Esophagus squamous epithelium (tissue), 5 donors: ENCODE measurements around the gene CFL1. TPM values are rescaled to one million over a fixed set of nuclear protein-coding genes. Genes with fewer than 3 reads are reported as not detected.
A peak's percentile ranks its signal among the peaks of the same experiment; 100 is the strongest.

Source experiments
- DNase-seq: peaks from one replicate; lab custom pipeline; 2025; lab: John Stamatoyannopoulos, UW
- H3K27ac ChIP-seq, 4 donors: fragments of 200-600 bp; sonication (generic); one replicate each; pipeline ENCODE4 v1.5.1; 2016 to 2019; ENCODE audit warnings: mild to moderate bottlenecking in 1 of 4
- H3K27me3 ChIP-seq, 4 donors: fragments of 200-600 bp; sonication (generic); 1 replicate in 3 of 4; 2 replicates in 1 of 4; pipeline versions ENCODE4 v1.5.1 to v1.6.0; 2017 to 2021; ENCODE audit warnings: antibody characterized with exemption in 1 of 4
- H3K36me3 ChIP-seq, 3 donors: fragments of 200-600 bp; sonication (generic); one replicate each; pipeline ENCODE4 v1.5.1; 2016 to 2019
- H3K4me1 ChIP-seq, 3 donors: fragments of 200-600 bp; sonication (generic); one replicate each; pipeline ENCODE4 v1.5.1; 2017 to 2019
- H3K4me3 ChIP-seq, 4 donors: fragments of 200-600 bp; sonication (generic); 1 replicate in 3 of 4; 2 replicates in 1 of 4; pipeline ENCODE4 v1.5.1; 2016 to 2019; ENCODE audit warnings: mild to moderate bottlenecking in 2 of 4, moderate library complexity in 1 of 4
- H3K9me3 ChIP-seq, 3 donors: fragments of 200-600 bp; sonication (generic); one replicate each; pipeline ENCODE4 v1.5.1; 2016 to 2019
- CTCF ChIP-seq, 6 experiments: fragments of 450-650 bp in 4 of 6; fragments of 200-600 bp in 2 of 6; sonication (generic) in 2 of 6; IDR thresholded peaks; one replicate each; pipeline ENCODE4 v1.5.1; 2016 to 2019; ENCODE audit warnings: antibody characterized with exemption in 6 of 6, mild to moderate bottlenecking in 4 of 6, moderate library complexity in 4 of 6
- POLR2A ChIP-seq, 4 donors: fragments of 450-650 bp; IDR thresholded peaks; one replicate each; pipeline ENCODE4 v1.6.1; 2017; ENCODE audit warnings: antibody characterized with exemption in 4 of 4, mild to moderate bottlenecking in 4 of 4, moderate library complexity in 3 of 4
- WGBS, 2 donors: methylation state at CpG; one replicate each; pipeline ENCODE4 v1.1.5; 2018; 5-methylcytosine and 5-hydroxymethylcytosine counted together
- intact Hi-C: fragments of 100-400 bp; cut with DNase I; formaldehyde crosslinking; loops from one replicate; pipeline ENCODE4 v1.15.0; 2022
- total RNA-seq, 4 donors: library from RNA; depleted of rRNA; stranded (reverse); fragments of >200 nt; gene quantifications; one replicate each; pipeline ENCODE4 v1.1.0, GENCODE V29; 2016
- donor health status: DM: yes; HTN: yes; CAD: no.

Gene CFL1
- total RNA-seq, 4 donors from 2014 or later: 453 to 833 (median 750) TPM

GRCh38 chr11:65862191-65862735 lies 4.3 kb upstream of the CFL1 start:
- intact Hi-C loops: no loop called here
- peaks cover 16 to 52% (median 19%) of the 10 kb centered on the region in 3 donors for H3K4me1 ChIP-seq
- 92 to 100% methylated on average over 1 to 3 of the region's 5 CpGs for WGBS, 2 donors
- H3K9me3 ChIP-seq: no peaks in the 10 kb centered on the region
- H3K4me3 ChIP-seq: no peak overlapping the region
- peaks cover 17 to 58% (median 39%) of the 10 kb centered on the region in 3 donors for H3K36me3 ChIP-seq
- H3K27ac ChIP-seq: peak overlapping the region in 3 of 4 donors; percentile 96 to 98 (median 97)
- no peaks in the 10 kb centered on the region for H3K27me3 ChIP-seq
- TF ChIP-seq CTCF (IDR thresholded peaks at IDR 0.05): no peak
- no peak for TF ChIP-seq POLR2A (IDR thresholded peaks at IDR 0.05)
- no peak for DNase-seq

- peak overlapping the region; percentile 83 to 94 (median 86) for H3K4me3 ChIP-seq
- peaks cover 17 to 56% (median 21%) of the 10 kb centered on the region in 3 donors for H3K4me1 ChIP-seq
- TF ChIP-seq POLR2A (IDR thresholded peaks at IDR 0.05): no peak
- TF ChIP-seq CTCF (IDR thresholded peaks at IDR 0.05): no peak
- intact Hi-C loops: no loop called here
- H3K9me3 ChIP-seq: no peaks in the 10 kb centered on the region
- DNase-seq: no peak
- 72 to 73% methylated on average over 5 of the region's 13 CpGs for WGBS, 2 donors
- peak overlapping the region; percentile 96 to 98 (median 97) for H3K27ac ChIP-seq
- H3K27me3 ChIP-seq: no peaks in the 10 kb centered on the region
- peaks cover 17 to 52% (median 39%) of the 10 kb centered on the region in 3 donors for H3K36me3 ChIP-seq
Observed at GRCh38 chr11:65861533-65862183, 3.7 kb upstream of the CFL1 start.

GRCh38 chr11:65861165-65861505 lies 3.2 kb upstream of the CFL1 start:
- no peak for TF ChIP-seq CTCF (IDR thresholded peaks at IDR 0.05)
- no peak for TF ChIP-seq POLR2A (IDR thresholded peaks at IDR 0.05)

GRCh38 chr11:65860278-65861164 lies 2.5 kb upstream of the CFL1 start, which contains the start of gene MUS81:
Gene MUS81 (plus strand): TSS chr11:65860433. CDS start chr11:65860754, 321 bp downstream.
- H3K4me1 ChIP-seq: peaks cover 27 to 68% (median 29%) of the 10 kb centered on the region in 3 donors

More at GRCh38 chr11:65861165-65861505, 3.2 kb upstream of the CFL1 start:
- no peak for DNase-seq
- H3K27me3 ChIP-seq: no peaks in the 10 kb centered on the region
- intact Hi-C loops: no loop called here
- no peaks in the 10 kb centered on the region for H3K9me3 ChIP-seq
- peak overlapping the region; percentile 96 to 98 (median 97) for H3K27ac ChIP-seq
- H3K36me3 ChIP-seq: peaks cover 17 to 50% (median 39%) of the 10 kb centered on the region in 3 donors
- peak overlapping the region; percentile 83 to 94 (median 86) for H3K4me3 ChIP-seq
- H3K4me1 ChIP-seq: peaks cover 23 to 61% (median 26%) of the 10 kb centered on the region in 3 donors
- 0 to 7% methylated on average over 3 to 10 of the region's 14 CpGs for WGBS, 2 donors

More at GRCh38 chr11:65860278-65861164, 2.5 kb upstream of the CFL1 start, which contains the start of gene MUS81:
- Histone ChIP-seq H3K4me3 (peak within 1 kb of the TSS; percentile 83 to 94 (median 86)), H3K27ac (peak within 1 kb of the TSS; percentile 96 to 98 (median 97)), H3K36me3 (peaks cover 17 to 50% (median 38%) of the 10 kb centered on the region in 3 donors), H3K9me3 (no peaks in the 10 kb centered on the region), H3K27me3 (no peaks in the 10 kb centered on the region)
- TF ChIP-seq POLR2A (IDR thresholded peaks at IDR 0.05): peak in 3 of 4 donors; percentile 33 to 77 (median 75)
- peak; percentile 74 to 95 (median 92) for TF ChIP-seq CTCF (IDR thresholded peaks at IDR 0.05)
- intact Hi-C loops: no loop called here
- DNase-seq: peak; percentile 84
- WGBS, 2 donors: 0 to 1% methylated on average over 14 to 22 of the region's 78 CpGs
